SK-N-SH treated with all-trans-retinoic acid at 6 μM for 48 hours (cell line): ENCODE measurements around the gene PLCB3.

Experiments used
- ARNTL ChIP-seq: fragments of 450-650 bp; formaldehyde crosslinking; IDR thresholded peaks from 2 replicates; pipeline ENCODE4 v1.5.0; 2020; ENCODE audit warnings: low read depth, mild to moderate bottlenecking, moderate library complexity, borderline replicate concordance
- ESRRG ChIP-seq: fragments of 250-450 bp; sonication (Bioruptor Pico); IDR thresholded peaks from 2 replicates; pipeline ENCODE4 v1.6.1; 2021; ENCODE audit warnings: mild to moderate bottlenecking
- OSR1 ChIP-seq: fragments of 250-450 bp; sonication (Bioruptor Pico); IDR thresholded peaks from 2 replicates; pipeline ENCODE4 v1.8.0; 2022; ENCODE audit warnings: moderate library complexity, mild to moderate bottlenecking, inconsistent platforms
- PPARA ChIP-seq: fragments of 250-450 bp; sonication (Bioruptor Pico); IDR thresholded peaks from 2 replicates; pipeline ENCODE4 v1.5.0; 2020; ENCODE audit warnings: mild to moderate bottlenecking, borderline replicate concordance
- RARB ChIP-seq: fragments of 250-450 bp; sonication (Bioruptor Pico); IDR thresholded peaks from 2 replicates; pipeline ENCODE4 v1.8.0; 2021; ENCODE audit warnings: mild to moderate bottlenecking, moderate library complexity
- SNAI2 ChIP-seq: fragments of 250-450 bp; sonication (Bioruptor Pico); IDR thresholded peaks from 2 replicates; pipeline ENCODE4 v1.5.0; 2020; ENCODE audit warnings: mild to moderate bottlenecking, moderate library complexity
- TOX ChIP-seq: fragments of 250-450 bp; sonication (Bioruptor Pico); IDR thresholded peaks from 2 replicates; pipeline ENCODE4 v1.8.0; 2021; ENCODE audit warnings: mild to moderate bottlenecking, moderate library complexity, borderline replicate concordance
- ZFP3 ChIP-seq: fragments of 250-450 bp; sonication (Bioruptor Pico); IDR thresholded peaks from 2 replicates; pipeline ENCODE4 v1.5.0; 2020; ENCODE audit warnings: mild to moderate bottlenecking, moderate library complexity
- ZFP30 ChIP-seq: fragments of 450-650 bp; formaldehyde crosslinking; IDR thresholded peaks from 2 replicates; pipeline ENCODE4 v1.5.0; 2022; ENCODE audit warnings: mild to moderate bottlenecking, moderate library complexity
- ZNF565 ChIP-seq: fragments of 450-650 bp; formaldehyde crosslinking; conservative IDR thresholded peaks from 2 replicates; pipeline ENCODE4 v1.5.0; 2020; ENCODE audit warnings: low read depth, mild to moderate bottlenecking, moderate library complexity
- ZNF70 ChIP-seq: fragments of 450-650 bp; formaldehyde crosslinking; IDR thresholded peaks from 2 replicates; pipeline ENCODE4 v1.5.0; 2020; ENCODE audit warnings: mild to moderate bottlenecking, moderate library complexity
- ZNF8 ChIP-seq: fragments of 450-650 bp; formaldehyde crosslinking; IDR thresholded peaks from 2 replicates; pipeline ENCODE4 v1.5.0; 2020; ENCODE audit warnings: mild to moderate bottlenecking, moderate library complexity
- TF ChIP-seq, protein P1 (sequence below): fragments of 250-450 bp; sonication (Bioruptor Pico); IDR thresholded peaks from 2 replicates; pipeline ENCODE4 v1.8.0; 2020; ENCODE audit warnings: mild to moderate bottlenecking, moderate library complexity, borderline replicate concordance
- TF ChIP-seq, protein P2 (sequence below): fragments of 250-450 bp; sonication (Bioruptor Pico); IDR thresholded peaks from 2 replicates; pipeline ENCODE4 v1.5.1; 2020; ENCODE audit warnings: low read depth, mild to moderate bottlenecking, moderate library complexity

DNA sequence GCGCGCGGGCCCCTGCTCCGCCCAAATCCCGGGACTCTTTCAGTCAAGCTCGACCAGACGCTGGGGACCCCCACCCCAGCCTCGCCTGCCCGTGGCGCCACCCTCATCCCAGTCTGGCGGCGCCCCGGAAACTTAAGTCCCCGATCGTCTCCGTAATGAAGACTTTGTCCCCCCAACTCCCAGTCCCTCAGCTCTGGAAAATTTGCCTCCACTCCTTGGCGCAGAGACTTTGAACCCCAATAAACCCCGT is 348 bp downstream of the PLCB3 start:
- TF ChIP-seq ARNTL (CRISPR knock-in tag) (no peak), ZNF565 (CRISPR knock-in tag) (no peak), ZFP3 (CRISPR knock-in tag) (no peak), ZFP30 (CRISPR knock-in tag) (no peak), PPARA (CRISPR knock-in tag) (no peak), ZNF70 (CRISPR knock-in tag) (no peak), SNAI2 (CRISPR knock-in tag) (no peak), OSR1 (no peak), RARB (no peak), ESRRG (no peak), ZNF8 (CRISPR knock-in tag) (no peak), TOX (CRISPR knock-in tag) (no peak)
- TF ChIP-seq, protein P1, sequence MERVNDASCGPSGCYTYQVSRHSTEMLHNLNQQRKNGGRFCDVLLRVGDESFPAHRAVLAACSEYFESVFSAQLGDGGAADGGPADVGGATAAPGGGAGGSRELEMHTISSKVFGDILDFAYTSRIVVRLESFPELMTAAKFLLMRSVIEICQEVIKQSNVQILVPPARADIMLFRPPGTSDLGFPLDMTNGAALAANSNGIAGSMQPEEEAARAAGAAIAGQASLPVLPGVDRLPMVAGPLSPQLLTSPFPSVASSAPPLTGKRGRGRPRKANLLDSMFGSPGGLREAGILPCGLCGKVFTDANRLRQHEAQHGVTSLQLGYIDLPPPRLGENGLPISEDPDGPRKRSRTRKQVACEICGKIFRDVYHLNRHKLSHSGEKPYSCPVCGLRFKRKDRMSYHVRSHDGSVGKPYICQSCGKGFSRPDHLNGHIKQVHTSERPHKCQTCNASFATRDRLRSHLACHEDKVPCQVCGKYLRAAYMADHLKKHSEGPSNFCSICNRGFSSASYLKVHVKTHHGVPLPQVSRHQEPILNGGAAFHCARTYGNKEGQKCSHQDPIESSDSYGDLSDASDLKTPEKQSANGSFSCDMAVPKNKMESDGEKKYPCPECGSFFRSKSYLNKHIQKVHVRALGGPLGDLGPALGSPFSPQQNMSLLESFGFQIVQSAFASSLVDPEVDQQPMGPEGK (CRISPR knock-in tag) = no peak
- TF ChIP-seq, protein P2, sequence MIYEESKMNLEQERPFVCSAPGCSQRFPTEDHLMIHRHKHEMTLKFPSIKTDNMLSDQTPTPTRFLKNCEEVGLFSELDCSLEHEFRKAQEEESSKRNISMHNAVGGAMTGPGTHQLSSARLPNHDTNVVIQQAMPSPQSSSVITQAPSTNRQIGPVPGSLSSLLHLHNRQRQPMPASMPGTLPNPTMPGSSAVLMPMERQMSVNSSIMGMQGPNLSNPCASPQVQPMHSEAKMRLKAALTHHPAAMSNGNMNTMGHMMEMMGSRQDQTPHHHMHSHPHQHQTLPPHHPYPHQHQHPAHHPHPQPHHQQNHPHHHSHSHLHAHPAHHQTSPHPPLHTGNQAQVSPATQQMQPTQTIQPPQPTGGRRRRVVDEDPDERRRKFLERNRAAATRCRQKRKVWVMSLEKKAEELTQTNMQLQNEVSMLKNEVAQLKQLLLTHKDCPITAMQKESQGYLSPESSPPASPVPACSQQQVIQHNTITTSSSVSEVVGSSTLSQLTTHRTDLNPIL = no peak
